Kidney epithelial cell (primary cell): ENCODE results near the gene GNAZ. TPM values are rescaled to one million over a fixed set of nuclear protein-coding genes. Genes with fewer than 3 reads are reported as not detected.

Experiments used
- DNase-seq: peaks from one replicate; pipeline ENCODE4 v3.0.0-alpha.2; 2010; ENCODE audit warnings: low read depth
- H3K27me3 ChIP-seq: 2 replicates; pipeline ENCODE4 v1.6.0; 2011; ENCODE audit warnings: low read length; ENCODE audit not compliant: control insufficient read depth, insufficient read depth
- H3K36me3 ChIP-seq: 2 replicates; pipeline ENCODE4 v1.5.1; 2011; ENCODE audit warnings: low read length; ENCODE audit not compliant: control insufficient read depth, insufficient read depth
- H3K4me3 ChIP-seq: 2 replicates; pipeline ENCODE4 v1.5.1; 2011; ENCODE audit warnings: low read depth, mild to moderate bottlenecking, control low read depth, low read length
- CTCF ChIP-seq: IDR thresholded peaks from 2 replicates; pipeline ENCODE4 v1.5.1; 2011; ENCODE audit warnings: mild to moderate bottlenecking, moderate library complexity, low read length, control low read depth, inconsistent platforms; ENCODE audit not compliant: insufficient read depth, poor library complexity, severe bottlenecking
- total RNA-seq: library from RNA; depleted of rRNA; stranded (reverse); fragments of >200 nt; gene quantifications from 2 replicates; pipeline ENCODE4 v1.2.3, GENCODE V29; 2015

Gene GNAZ
- total RNA-seq, 1 donor from 2014 or later: 9.2 TPM

GRCh38 chr22:23091760-23092159 is 21.4 kb downstream of the GNAZ start:
- no peak for DNase-seq
- Histone ChIP-seq H3K4me3 (no peak overlapping the region), H3K27me3 (no peaks in the 10 kb centered on the region), H3K36me3 (no peaks in the 10 kb centered on the region)
- no peak for TF ChIP-seq CTCF

GRCh38 chr22:23092217-23092955 is 22.1 kb downstream of the GNAZ start:
- no peaks in the 10 kb centered on the region for H3K36me3 ChIP-seq
- DNase-seq: no peak
- no peak overlapping the region for H3K4me3 ChIP-seq
- no peaks in the 10 kb centered on the region for H3K27me3 ChIP-seq
- TF ChIP-seq CTCF: no peak

DNA sequence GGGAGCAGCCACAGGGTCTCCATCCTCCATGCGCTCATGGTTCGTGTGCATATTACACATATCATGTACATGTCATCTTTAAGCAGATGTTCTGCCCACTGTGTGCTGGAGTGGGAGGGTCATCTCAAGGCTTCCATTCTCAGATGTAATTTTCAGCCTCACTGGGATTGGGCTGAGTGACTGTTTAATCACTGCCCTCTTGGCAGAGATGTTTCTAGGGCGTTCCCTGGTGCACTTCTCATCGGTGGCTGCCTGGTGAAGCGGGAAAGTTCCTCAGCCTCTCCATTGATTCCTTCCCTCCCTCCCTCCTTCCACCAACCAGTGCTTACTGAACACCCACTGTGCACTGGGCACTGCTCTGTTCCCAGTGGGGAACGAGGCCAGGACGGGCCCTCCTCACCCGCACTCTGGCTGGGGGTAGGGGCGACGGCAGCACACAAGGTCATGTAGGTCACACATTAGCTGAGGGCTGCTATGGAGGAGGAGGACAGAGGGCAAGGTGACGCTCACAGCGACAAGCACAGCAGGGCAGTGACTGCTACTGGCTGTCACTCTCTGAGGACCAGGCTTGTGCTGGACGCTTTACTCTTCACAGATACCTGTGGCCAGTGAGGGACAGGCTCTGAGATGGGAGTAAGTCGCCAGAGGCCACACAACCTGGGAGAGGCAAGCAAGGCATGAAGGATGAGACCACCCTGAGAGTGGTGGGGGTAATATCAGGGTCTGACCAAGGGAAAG is 22.9 kb downstream of the GNAZ start:
- no peak for DNase-seq
- no peak overlapping the region for H3K4me3 ChIP-seq
- no peak for TF ChIP-seq CTCF
- no peaks in the 10 kb centered on the region for H3K36me3 ChIP-seq
- H3K27me3 ChIP-seq: no peaks in the 10 kb centered on the region

GRCh38 chr22:23094260-23094659 is 23.9 kb downstream of the GNAZ start:
- no peak for TF ChIP-seq CTCF
- H3K4me3 ChIP-seq: no peak overlapping the region
- H3K27me3 ChIP-seq: no peaks in the 10 kb centered on the region
- H3K36me3 ChIP-seq: no peaks in the 10 kb centered on the region
- DNase-seq: no peak

- H3K36me3 ChIP-seq: no peaks in the 10 kb centered on the region
- no peaks in the 10 kb centered on the region for H3K27me3 ChIP-seq
- H3K4me3 ChIP-seq: no peak overlapping the region
- TF ChIP-seq CTCF: no peak
- no peak for DNase-seq
These were observed 24.7 kb downstream of the GNAZ start for GRCh38 chr22:23094695-23095681.
